GM12878 (cell line): ENCODE measurements around the gene EBI3. TPM values are rescaled to one million over a fixed set of nuclear protein-coding genes. Genes with fewer than 3 reads are reported as not detected.
"Not testable (repeated sequence)": the region's sequence is repeated elsewhere in the genome, so short reads cannot be mapped to it uniquely, and the experiment has no call there.

Experiments used
- ATAC-seq: fragments of 200-7000 bp; cut with Tn5 transposase; 3 replicates; pipeline ENCODE4 v1.9.1; 2020; ENCODE audit warnings: mild to moderate bottlenecking, moderate library complexity
- BruUV-seq: library from RNA; stranded (reverse); fragments of 400-500 nt; replicated peaks from 2 replicates; lab custom pipeline; 2021; lab: Mats Ljungman, UMichigan
- CTCF ChIA-PET: fragments of 300-600 bp; sonication (Branson Sonifier 250); formaldehyde crosslinking; extraction: SDS; loops from one replicate; lab custom pipeline; 2021; ENCODE audit warnings: inconsistent platforms; lab: Yijun Ruan, JAX
- POLR2A ChIA-PET: fragments of 350-600 bp; formaldehyde crosslinking; extraction: SDS; loops from one replicate; lab custom pipeline; 2021; ENCODE audit warnings: inconsistent platforms; lab: Charles Lee
- RAD21 ChIA-PET: fragments of 300-600 bp; sonication (Branson Sonifier 250); formaldehyde crosslinking; loops from one replicate; lab custom pipeline; 2023; ENCODE audit warnings: antibody characterized with exemption; ENCODE audit not compliant: unreplicated experiment; lab: Charles Lee
- SMC1A ChIA-PET: fragments of 300-600 bp; sonication (Branson Sonifier 250); formaldehyde crosslinking; loops from one replicate; lab custom pipeline; 2023; ENCODE audit not compliant: unreplicated experiment, uncharacterized antibody; lab: Charles Lee
- DNase-seq: peaks from one replicate; pipeline ENCODE4 v3.0.0-alpha.2; 2011; ENCODE audit warnings: low read depth, low spot score
- FAIRE-seq: peaks from 3 replicates; lab custom pipeline; 2011; peaks lifted over from hg19 to GRCh38; lab: Jason Lieb, UNC
- H2AFZ ChIP-seq: 2 replicates; pipeline ENCODE4 v1.6.0; 2011; ENCODE audit warnings: low read depth, low read length, control low read depth; ENCODE audit not compliant: control insufficient read depth
- H3K27ac ChIP-seq: 2 replicates; pipeline ENCODE4 v1.5.1; 2011; ENCODE audit warnings: control low read depth; ENCODE audit not compliant: control insufficient read depth, insufficient read depth
- H3K27me3 ChIP-seq, 2 experiments: replicated peaks in 1 of 2; 2 replicates each; pipeline versions ENCODE4 v1.6.0 to v1.6.1; 2011; ENCODE audit warnings: low read length in 1 of 2; ENCODE audit not compliant: control insufficient read depth in 2 of 2, insufficient read depth in 2 of 2
- H3K36me3 ChIP-seq, 2 experiments: 2 replicates each; pipeline ENCODE4 v1.5.1; 2011; ENCODE audit warnings: low read length in 1 of 2; ENCODE audit not compliant: control insufficient read depth in 2 of 2, insufficient read depth in 2 of 2
- H3K4me1 ChIP-seq: 2 replicates; pipeline ENCODE4 v1.6.1; 2011; ENCODE audit warnings: mild to moderate bottlenecking, low read length, moderate library complexity, mixed read lengths; ENCODE audit not compliant: control insufficient read depth, insufficient read depth
- H3K4me2 ChIP-seq: 2 replicates; pipeline ENCODE4 v1.6.0; 2011; ENCODE audit warnings: control low read depth; ENCODE audit not compliant: control insufficient read depth, insufficient read depth
- H3K4me3 ChIP-seq: fragments of 200-600 bp; sonication (generic); 2 replicates; pipeline ENCODE4 v1.5.1; 2016
- H3K79me2 ChIP-seq: 2 replicates; pipeline ENCODE4 v1.6.0; 2011; ENCODE audit warnings: low read length; ENCODE audit not compliant: control insufficient read depth, insufficient read depth
- H3K9ac ChIP-seq: 2 replicates; pipeline ENCODE4 v1.8.0; 2011; ENCODE audit warnings: low read length, control low read depth, mixed read lengths; ENCODE audit not compliant: control insufficient read depth, insufficient read depth
- H3K9me3 ChIP-seq: replicated peaks from 3 replicates; pipeline ENCODE4 v1.5.1; 2011; ENCODE audit warnings: mild to moderate bottlenecking, low read length; ENCODE audit not compliant: control insufficient read depth, insufficient read depth
- H4K20me1 ChIP-seq: 2 replicates; pipeline ENCODE4 v1.6.0; 2011; ENCODE audit not compliant: control insufficient read depth, insufficient read depth
- BCL3 ChIP-seq: IDR thresholded peaks from 2 replicates; pipeline ENCODE4 v1.6.1; 2011; ENCODE audit warnings: borderline replicate concordance, low read depth, mild to moderate bottlenecking, moderate library complexity, low read length; ENCODE audit not compliant: insufficient read depth, poor library complexity, severe bottlenecking
- CHD1 ChIP-seq: IDR thresholded peaks from 2 replicates; pipeline ENCODE4 v1.6.1; 2012; ENCODE audit warnings: low read depth, low read length, improper control_type of control experiment
- EGR1 ChIP-seq, 2 experiments: IDR thresholded peaks; 1 replicate in 1 of 2; 2 replicates in 1 of 2; pipeline ENCODE4 v1.6.1; 2011 to 2012; ENCODE audit warnings: low read depth in 2 of 2, low read length in 2 of 2, borderline replicate concordance in 1 of 2, mild to moderate bottlenecking in 1 of 2, moderate library complexity in 1 of 2
- IRF3 ChIP-seq: fragments of 450-650 bp; IDR thresholded peaks from 2 replicates; pipeline ENCODE4 v1.6.1; 2014; ENCODE audit warnings: mild to moderate bottlenecking
- MTA2 ChIP-seq: fragments of 450-650 bp; IDR thresholded peaks from 2 replicates; pipeline ENCODE4 v1.6.1; 2016; ENCODE audit warnings: low read depth, mild to moderate bottlenecking, moderate library complexity
- NBN ChIP-seq: fragments of 450-650 bp; IDR thresholded peaks from 2 replicates; pipeline ENCODE4 v1.6.1; 2016
- NRF1 ChIP-seq: conservative IDR thresholded peaks from 2 replicates; pipeline ENCODE4 v1.6.1; 2011; ENCODE audit warnings: mild to moderate bottlenecking, low read depth, low read length, improper control_type of control experiment
- RFX5 ChIP-seq: IDR thresholded peaks from 2 replicates; pipeline ENCODE4 v1.6.1; 2011; ENCODE audit warnings: low read depth, low read length, improper control_type of control experiment
- SMC3 ChIP-seq: IDR thresholded peaks from 2 replicates; pipeline ENCODE4 v1.6.1; 2011; ENCODE audit warnings: low read length, improper control_type of control experiment, borderline replicate concordance
- ZBTB40 ChIP-seq: fragments of 450-650 bp; IDR thresholded peaks from 2 replicates; pipeline ENCODE4 v1.6.1; 2016; ENCODE audit warnings: mild to moderate bottlenecking, moderate library complexity, borderline replicate concordance
- ZNF384 ChIP-seq: IDR thresholded peaks from 2 replicates; pipeline ENCODE4 v1.6.1; 2012; ENCODE audit warnings: low read depth, mild to moderate bottlenecking, low read length, improper control_type of control experiment, borderline replicate concordance
- WGBS: methylation state at CpG from one replicate; pipeline ENCODE4 v1.1.6; 2016; ENCODE audit warnings: low lambda C conversion rate; ENCODE audit not compliant: insufficient replicate concordance, insufficient coverage; ENCODE audit errors: missing lambda C conversion rate; 5-methylcytosine and 5-hydroxymethylcytosine counted together
- in situ Hi-C: fragments of 300-500 bp; cut with MboI; formaldehyde crosslinking; loops from 9 replicates; pipeline ENCODE4 v1.14.3; 2018; ENCODE audit warnings: mixed read lengths
- intact Hi-C: fragments of 100-400 bp; cut with micrococcal nuclease; formaldehyde crosslinking; loops from one replicate; pipeline ENCODE4 v1.14.2; 2022; ENCODE audit not compliant: unreplicated experiment
- polyA plus RNA-seq, 11 experiments: library from polyadenylated mRNA; depleted of rRNA in 4 of 11; unstranded in 6 of 11; stranded (reverse) in 5 of 11; fragments of >200 nt; fragmentation: Nextera tagmentation in 4 of 11; fragmentation: Illumina TruSeq in 1 of 11; extraction: Ambion mirVana in 4 of 11; extraction: Trizol in 1 of 11; gene quantifications; 1 replicate in 1 of 11; 2 replicates in 10 of 11; pipeline versions ENCODE4 v1.2.1 to v1.2.3, GENCODE V29; 2011 to 2016; ENCODE audit warnings: inconsistent platforms in 2 of 11, missing spikeins in 2 of 11, low read depth in 1 of 11
- total RNA-seq, 4 experiments: library from RNA; depleted of rRNA in 3 of 4; stranded (reverse); fragments of >200 nt in 3 of 4; fragmentation: Illumina TruSeq in 1 of 4; extraction: Trizol in 1 of 4; gene quantifications; 2 replicates each; pipeline versions ENCODE4 v1.2.1 to v1.2.3, GENCODE V29; 2013 to 2021

EBI3 gene
- total and polyA plus RNA-seq, 10 of the 15 experiments (the other 5 are each of a cell fraction or from before 2014, with no cell fraction given) = 22.0 to 288 (median 186) TPM

- RAD21 ChIA-PET, H3K27me3 ChIP-seq, H3K9me3 ChIP-seq, H3K36me3 ChIP-seq, H3K27ac ChIP-seq, H3K9ac ChIP-seq, H2AFZ ChIP-seq, H3K79me2 ChIP-seq, BruUV-seq, H3K4me3 ChIP-seq, H4K20me1 ChIP-seq, FAIRE-seq, H3K4me2 ChIP-seq, H3K4me1 ChIP-seq, ATAC-seq, intact Hi-C loops, in situ Hi-C loops, DNase-seq, SMC1A ChIA-PET: not testable (repeated sequence)
- WGBS = 44% methylated on average over 3 of the region's 3 CpGs
- POLR2A ChIA-PET = interaction anchor here (1.0 to 1.3 kb wide), 2 partner anchors 8 to 207 kb away, joined by 3 to 4 read pairs; no protein-coding TSS in a partner anchor
- CTCF ChIA-PET = interaction anchor here (5.0 kb wide), 1 partner anchor 10 kb away, joined by 17 read pairs; no protein-coding TSS in a partner anchor
These were observed 36.8 kb upstream of the EBI3 start for GRCh38 chr19:4192537-4192936.

GRCh38 chr19:4194353-4194752 is 35.0 kb upstream of the EBI3 start:
- POLR2A ChIA-PET = no interaction called here
- ATAC-seq (no peak), FAIRE-seq (no peak), DNase-seq (no peak)
- RAD21 ChIA-PET = no interaction called here
- no peaks in the 10 kb centered on the region; the same call in 2 of the 3 replicates for H3K9me3 ChIP-seq
- BruUV-seq = no TSS peak
- no peaks in the 10 kb centered on the region for H3K4me1 ChIP-seq
- no peak overlapping the region for H3K4me2 ChIP-seq
- no peaks in the 10 kb centered on the region; a peak in 1 of 4 replicates for H3K27me3 ChIP-seq
- SMC1A ChIA-PET = no interaction called here
- no peak overlapping the region for H3K27ac ChIP-seq
- no peaks in the 10 kb centered on the region for H3K36me3 ChIP-seq
- in situ Hi-C loops (no loop called here), intact Hi-C loops (no loop called here)
- H3K79me2 ChIP-seq = no peaks in the 10 kb centered on the region
- no peaks in the 10 kb centered on the region for H4K20me1 ChIP-seq
- H2AFZ ChIP-seq = no peak overlapping the region
- no peak overlapping the region for H3K9ac ChIP-seq
- H3K4me3 ChIP-seq = no peak overlapping the region
- 20% methylated on average over 7 of the region's 7 CpGs for WGBS
- CTCF ChIA-PET = no interaction called here
- no peak for TF ChIP-seq NRF1
- TF ChIP-seq IRF3 = no peak
- TF ChIP-seq EGR1 (IDR thresholded peaks at IDR 0.05; ENCODE audit: borderline replicate concordance in 1 of 2, low read depth in 2 of 2, low read length in 2 of 2) = no peak
- TF ChIP-seq SMC3 = no peak
- TF ChIP-seq RFX5 = no peak
- TF ChIP-seq CHD1 = no peak
- no peak for TF ChIP-seq ZBTB40
- no peak for TF ChIP-seq ZNF384
- no peak for TF ChIP-seq NBN
- no peak for TF ChIP-seq MTA2
- no peak for TF ChIP-seq BCL3
